Measurements from ENCODE around the gene DNAJC18.

DNA sequence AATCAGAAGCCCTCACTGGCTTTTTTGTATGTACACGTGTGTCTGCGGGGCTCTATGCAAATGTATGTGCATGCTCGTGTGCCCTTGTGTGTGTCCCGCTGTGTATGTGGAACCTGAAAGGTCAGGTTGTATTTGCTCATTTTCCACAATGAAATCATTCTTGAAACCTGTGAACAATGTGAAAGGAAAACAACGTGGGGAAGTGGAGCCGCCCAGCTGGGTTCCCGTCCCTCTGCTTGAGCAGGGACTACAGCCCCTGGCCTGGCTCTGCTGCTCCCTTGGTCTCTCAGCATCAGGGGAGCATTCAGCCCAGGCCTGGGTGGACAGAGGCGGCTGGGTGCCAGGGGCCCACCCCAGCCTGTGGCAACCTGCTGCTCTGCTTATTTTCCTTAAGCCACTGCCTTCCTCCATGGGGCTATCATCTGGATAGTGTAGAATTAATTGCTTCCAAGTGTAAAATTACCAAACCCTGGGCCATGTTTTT lies 20.2 kb upstream of the DNAJC18 start:
- TF ChIP-seq POLR2A (IDR thresholded peaks at IDR 0.05) (no peak), CTCF (IDR thresholded peaks at IDR 0.05) (no peak), EP300 (IDR thresholded peaks at IDR 0.05) (no peak)

Data from tibial nerve (tissue), 4 donors.